Esophagus squamous epithelium (tissue), 4 donors: Measurements from ENCODE around the gene C2CD2.

Experiments used
- POLR2A ChIP-seq, 4 donors: fragments of 450-650 bp; IDR thresholded peaks; one replicate each; pipeline ENCODE4 v1.6.1; 2017; ENCODE audit warnings: antibody characterized with exemption in 4 of 4, mild to moderate bottlenecking in 4 of 4, moderate library complexity in 3 of 4
- TF ChIP-seq, protein P1 (sequence below), 6 experiments: fragments of 450-650 bp in 4 of 6; fragments of 200-600 bp in 2 of 6; sonication (generic) in 2 of 6; IDR thresholded peaks; one replicate each; pipeline ENCODE4 v1.5.1; 2016 to 2019; ENCODE audit warnings: antibody characterized with exemption in 6 of 6, mild to moderate bottlenecking in 4 of 6, moderate library complexity in 4 of 6

DNA sequence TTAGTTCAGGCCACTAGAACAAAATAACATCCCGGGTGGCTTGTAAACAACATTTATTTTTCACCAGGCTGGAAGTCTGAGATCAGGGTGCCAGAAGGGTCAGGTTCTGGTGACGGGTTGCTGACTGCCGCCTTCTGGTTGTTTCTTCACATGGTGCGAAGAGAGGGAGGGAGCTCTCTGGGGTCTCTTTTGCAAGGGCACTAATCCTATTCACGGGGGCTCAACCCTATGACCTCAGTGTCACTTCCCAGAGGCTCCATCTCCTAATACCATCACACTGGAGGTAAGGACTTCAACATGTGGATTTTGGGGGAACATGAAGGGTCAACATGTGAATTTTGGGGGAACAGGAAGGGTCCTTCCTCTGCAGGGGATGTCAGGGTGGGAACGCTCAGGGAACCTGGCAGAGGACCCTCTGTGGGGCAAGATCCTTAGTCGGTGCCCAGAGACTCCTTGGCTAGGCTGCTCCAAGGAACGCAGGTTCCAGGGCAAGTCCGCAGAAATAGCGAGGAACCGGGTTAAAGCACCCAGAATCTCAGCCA, 8.7 kb upstream of the C2CD2 start:
- TF ChIP-seq, protein P1, sequence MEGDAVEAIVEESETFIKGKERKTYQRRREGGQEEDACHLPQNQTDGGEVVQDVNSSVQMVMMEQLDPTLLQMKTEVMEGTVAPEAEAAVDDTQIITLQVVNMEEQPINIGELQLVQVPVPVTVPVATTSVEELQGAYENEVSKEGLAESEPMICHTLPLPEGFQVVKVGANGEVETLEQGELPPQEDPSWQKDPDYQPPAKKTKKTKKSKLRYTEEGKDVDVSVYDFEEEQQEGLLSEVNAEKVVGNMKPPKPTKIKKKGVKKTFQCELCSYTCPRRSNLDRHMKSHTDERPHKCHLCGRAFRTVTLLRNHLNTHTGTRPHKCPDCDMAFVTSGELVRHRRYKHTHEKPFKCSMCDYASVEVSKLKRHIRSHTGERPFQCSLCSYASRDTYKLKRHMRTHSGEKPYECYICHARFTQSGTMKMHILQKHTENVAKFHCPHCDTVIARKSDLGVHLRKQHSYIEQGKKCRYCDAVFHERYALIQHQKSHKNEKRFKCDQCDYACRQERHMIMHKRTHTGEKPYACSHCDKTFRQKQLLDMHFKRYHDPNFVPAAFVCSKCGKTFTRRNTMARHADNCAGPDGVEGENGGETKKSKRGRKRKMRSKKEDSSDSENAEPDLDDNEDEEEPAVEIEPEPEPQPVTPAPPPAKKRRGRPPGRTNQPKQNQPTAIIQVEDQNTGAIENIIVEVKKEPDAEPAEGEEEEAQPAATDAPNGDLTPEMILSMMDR (IDR thresholded peaks at IDR 0.05) = no peak
- TF ChIP-seq POLR2A (IDR thresholded peaks at IDR 0.05) = no peak
